HCT116 (cell line): ENCODE measurements around the gene IL15RA. TPM values are rescaled to one million over a fixed set of nuclear protein-coding genes. Genes with fewer than 3 reads are reported as not detected.

Experiments
- ATAC-seq: fragments of 200-7000 bp; cut with Tn5 transposase; 2 replicates; pipeline ENCODE4 v1.9.1; 2020; ENCODE audit warnings: mild to moderate bottlenecking, moderate library complexity
- BruUV-seq: library from RNA; stranded (reverse); fragments of 400-500 nt; replicated peaks from 2 replicates; lab custom pipeline; 2021; lab: Mats Ljungman, UMichigan
- CTCF ChIA-PET: fragments of 300-600 bp; sonication (Branson Sonifier 250); formaldehyde crosslinking; loops from one replicate; lab custom pipeline; 2021; ENCODE audit warnings: antibody characterized with exemption; lab: Charles Lee
- POLR2A ChIA-PET: fragments of 300-600, 350-600 bp; sonication (Branson Sonifier 250); formaldehyde crosslinking; loops from one replicate; lab custom pipeline; 2021; ENCODE audit warnings: antibody characterized with exemption; lab: Charles Lee
- RAD21 ChIA-PET, 2 experiments: fragments of 300-600 bp; sonication (Branson Sonifier 250); formaldehyde crosslinking; loops; one replicate each; lab custom pipeline; 2023; ENCODE audit warnings: low total read pairs in 2 of 2; ENCODE audit not compliant: uncharacterized antibody in 2 of 2, unreplicated experiment in 2 of 2, low non-redundant PET in 1 of 2; lab: Charles Lee
- DNase-seq: peaks from one replicate; pipeline ENCODE4 v3.0.0-alpha.2; 2010; ENCODE audit warnings: low read depth, low spot score
- H2AFZ ChIP-seq: fragments of 200-600 bp; shearing (Covaris generic), sonication (generic); 2 replicates; pipeline ENCODE4 v1.6.1; 2017; ENCODE audit warnings: low read depth, mixed run types, mixed read lengths, antibody characterized with exemption, low read length; ENCODE audit not compliant: poor library complexity, severe bottlenecking
- H3K27ac ChIP-seq: 2 replicates; pipeline ENCODE4 v1.5.1; 2012; ENCODE audit warnings: low read depth, low read length
- H3K27me3 ChIP-seq: fragments of 200-600 bp; sonication (generic); 2 replicates; pipeline ENCODE4 v1.6.1; 2016; ENCODE audit warnings: mixed run types, low read length, mixed read lengths; ENCODE audit not compliant: insufficient read depth
- H3K36me3 ChIP-seq, 2 experiments: fragments of 200-500 bp in 1 of 2; fragments of 200-600 bp in 1 of 2; sonication (Bioruptor generic) in 1 of 2; sonication (generic) in 1 of 2; 2 replicates each; pipeline versions ENCODE4 v1.5.1 to v1.6.1; 2014 to 2016; ENCODE audit warnings: low read length in 2 of 2, inconsistent platforms in 1 of 2, mixed read lengths in 1 of 2, mixed run types in 1 of 2; ENCODE audit not compliant: insufficient read depth in 2 of 2, control insufficient read depth in 1 of 2
- H3K4me1 ChIP-seq, 2 experiments: fragments of 200-600 bp in 1 of 2; sonication (generic) in 1 of 2; 2 replicates each; pipeline versions ENCODE4 v1.5.1 to v1.6.1; 2012 to 2017; ENCODE audit warnings: low read length in 2 of 2, inconsistent platforms in 1 of 2, mild to moderate bottlenecking in 1 of 2, mixed read lengths in 1 of 2, mixed run types in 1 of 2, moderate library complexity in 1 of 2; ENCODE audit not compliant: insufficient read depth in 2 of 2, control insufficient read depth in 1 of 2
- H3K4me2 ChIP-seq: fragments of 200-600 bp; sonication (generic); 2 replicates; pipeline ENCODE4 v1.6.1; 2017; ENCODE audit warnings: mixed run types, low read length, mixed read lengths
- H3K4me3 ChIP-seq, 2 experiments: fragments of 200-600 bp in 1 of 2; sonication (generic) in 1 of 2; replicated peaks in 1 of 2; 2 replicates each; pipeline ENCODE4 v1.5.1; 2011 to 2016; ENCODE audit warnings: low read length in 2 of 2, control low read depth in 1 of 2, low read depth in 1 of 2, mild to moderate bottlenecking in 1 of 2, mixed read lengths in 1 of 2, mixed run types in 1 of 2
- H3K79me2 ChIP-seq: fragments of 200-600 bp; sonication (generic); 2 replicates; pipeline ENCODE4 v1.6.1; 2017; ENCODE audit warnings: mild to moderate bottlenecking, mixed run types, low read length, moderate library complexity, mixed read lengths; ENCODE audit not compliant: insufficient read depth
- H3K9ac ChIP-seq: fragments of 200-600 bp; sonication (generic); 2 replicates; pipeline ENCODE4 v1.6.1; 2016; ENCODE audit warnings: low read length, mixed read lengths
- H3K9me2 ChIP-seq: fragments of 200-600 bp; sonication (generic), shearing (Covaris generic); 2 replicates; pipeline ENCODE4 v1.6.1; 2017; ENCODE audit warnings: mixed run types, mild to moderate bottlenecking, moderate library complexity; ENCODE audit not compliant: insufficient read depth
- H3K9me3 ChIP-seq, 2 experiments: fragments of 200-500 bp in 1 of 2; fragments of 200-600 bp in 1 of 2; sonication (Bioruptor generic) in 1 of 2; sonication (generic) in 1 of 2; 2 replicates each; pipeline ENCODE4 v1.6.1; 2014 to 2017; ENCODE audit warnings: low read length in 2 of 2, mixed read lengths in 2 of 2, inconsistent platforms in 1 of 2, low read depth in 1 of 2, mild to moderate bottlenecking in 1 of 2, mixed run types in 1 of 2, moderate library complexity in 1 of 2; ENCODE audit not compliant: control insufficient read depth in 1 of 2, insufficient read depth in 1 of 2
- H4K20me1 ChIP-seq: fragments of 200-600 bp; sonication (generic), shearing (Covaris generic); 2 replicates; pipeline ENCODE4 v1.6.1; 2017; ENCODE audit warnings: mixed run types, mild to moderate bottlenecking, moderate library complexity; ENCODE audit not compliant: insufficient read depth
- CBX3 ChIP-seq: IDR thresholded peaks from 2 replicates; pipeline ENCODE4 v1.6.1; 2012; ENCODE audit warnings: low read depth
- EGR1 ChIP-seq: IDR thresholded peaks from 2 replicates; pipeline ENCODE4 v1.6.1; 2012; ENCODE audit warnings: low read depth
- ELF1 ChIP-seq: IDR thresholded peaks from 2 replicates; pipeline ENCODE4 v1.6.1; 2012; ENCODE audit warnings: low read depth, borderline replicate concordance
- EZH2 ChIP-seq: fragments of 200-600 bp; sonication (generic); IDR thresholded peaks from 2 replicates; pipeline ENCODE4 v1.6.1; 2017; ENCODE audit warnings: antibody characterized with exemption, mixed run types
- EZH2phosphoT487 ChIP-seq: fragments of 200-600 bp; IDR thresholded peaks from 2 replicates; pipeline ENCODE4 v1.6.1; 2018; ENCODE audit warnings: antibody characterized with exemption, borderline replicate concordance
- JUND ChIP-seq: IDR thresholded peaks from 2 replicates; pipeline ENCODE4 v1.6.1; 2012
- MAX ChIP-seq: IDR thresholded peaks from 2 replicates; pipeline ENCODE4 v1.6.1; 2012
- POLR2A ChIP-seq: IDR thresholded peaks from 2 replicates; pipeline ENCODE4 v1.7.0; 2011; ENCODE audit warnings: borderline replicate concordance; ENCODE audit not compliant: insufficient read depth, insufficient read length; ENCODE audit errors: extremely low read depth
- POLR2AphosphoS5 ChIP-seq: IDR thresholded peaks from 2 replicates; pipeline ENCODE4 v1.6.1; 2011; ENCODE audit warnings: mild to moderate bottlenecking, low read depth, low read length, moderate library complexity
- SP1 ChIP-seq: IDR thresholded peaks from 2 replicates; pipeline ENCODE4 v1.6.1; 2012; ENCODE audit warnings: low read depth
- YY1 ChIP-seq: IDR thresholded peaks from 2 replicates; pipeline ENCODE4 v1.6.1; 2011; ENCODE audit warnings: low read length, low read depth, moderate library complexity, mild to moderate bottlenecking; ENCODE audit not compliant: insufficient replicate concordance; ENCODE audit errors: extremely low read depth
- ZFX ChIP-seq: fragments of 450-650 bp; IDR thresholded peaks from 2 replicates; pipeline ENCODE4 v1.6.1; 2017
- intact Hi-C: fragments of 100-400 bp; cut with micrococcal nuclease; formaldehyde crosslinking; loops from 2 replicates; pipeline ENCODE4 v1.10.0; 2022
- total RNA-seq: library from RNA; stranded (reverse); gene quantifications from one replicate; pipeline ENCODE4 v1.2.1, GENCODE V29; 2021; ENCODE audit not compliant: unreplicated experiment

The IL15RA gene
- total RNA-seq, 1 experiment from 2014 or later: 10.5 TPM

- POLR2A ChIA-PET: no interaction called here
- H3K36me3 ChIP-seq: no peaks in the 10 kb centered on the region
These were observed 6.8 kb downstream of the IL15RA start for GRCh38 chr10:5970527-5970926.

GRCh38 chr10:5970066-5970465 lies 7.3 kb downstream of the IL15RA start:
- no TSS peak for BruUV-seq
- Histone ChIP-seq H2AFZ (no peak overlapping the region), H3K9ac (no peak overlapping the region), H3K79me2 (peaks cover 30% of the 10 kb centered on the region), H3K27me3 (no peaks in the 10 kb centered on the region), H3K4me2 (no peak overlapping the region), H3K4me3 (no peak overlapping the region), H3K9me2 (no peaks in the 10 kb centered on the region), H4K20me1 (no peaks in the 10 kb centered on the region), H3K27ac (no peak overlapping the region), H3K36me3 (no peaks in the 10 kb centered on the region), H3K9me3 (no peaks in the 10 kb centered on the region), H3K4me1 (peaks cover 2 to 9% of the 10 kb centered on the region in 2 experiments; a peak in 3 of 4 replicates)
- intact Hi-C loops: loop anchor here (10.0 kb wide), 1 partner anchor 115 kb away; the partner anchor contains the start of gene RBM17
- ChIA-PET CTCF (no interaction called here), POLR2A (no interaction called here), RAD21 (no interaction called here)
- ATAC-seq (no peak), DNase-seq (no peak)
- TF ChIP-seq EZH2phosphoT487 (no peak), ZFX (no peak), YY1 (no peak), SP1 (no peak)

More at GRCh38 chr10:5970527-5970926, 6.8 kb downstream of the IL15RA start:
- Histone ChIP-seq H3K9me2 (no peaks in the 10 kb centered on the region), H3K9me3 (no peaks in the 10 kb centered on the region), H4K20me1 (no peaks in the 10 kb centered on the region), H3K27me3 (no peaks in the 10 kb centered on the region), H3K4me1 (peaks cover 2 to 9% of the 10 kb centered on the region in 2 experiments; a peak in 3 of 4 replicates), H2AFZ (no peak overlapping the region), H3K4me3 (no peak overlapping the region), H3K27ac (no peak overlapping the region), H3K9ac (no peak overlapping the region), H3K4me2 (no peak overlapping the region), H3K79me2 (peaks cover 34% of the 10 kb centered on the region)
- ATAC-seq: no peak
- no peak for DNase-seq
- ChIA-PET CTCF (no interaction called here), RAD21 (no interaction called here)
- no peak for TF ChIP-seq ELF1
- TF ChIP-seq EZH2: no peak
- no peak for TF ChIP-seq POLR2A
- TF ChIP-seq CBX3: no peak
- no peak for TF ChIP-seq ZFX
- no peak for TF ChIP-seq POLR2AphosphoS5
- no peak for TF ChIP-seq EGR1
- no peak for TF ChIP-seq JUND
- no peak for TF ChIP-seq SP1
- no peak for TF ChIP-seq MAX
- intact Hi-C loops: loop anchor here (10.0 kb wide), 1 partner anchor 114 kb away; the partner anchor contains the start of gene RBM17
- no TSS peak for BruUV-seq
